Mucosa of descending colon (tissue), 3 donors: ENCODE measurements around the gene MNAT1. TPM values are rescaled to one million over a fixed set of nuclear protein-coding genes. Genes with fewer than 3 reads are reported as not detected.
A peak's percentile ranks its signal among the peaks of the same experiment; 100 is the strongest.

Experiments used
- ATAC-seq: fragments of 200-7000 bp; cut with Tn5 transposase; one replicate; pipeline ENCODE4 v1.9.1; 2020; ENCODE audit warnings: mild to moderate bottlenecking, moderate library complexity
- DNase-seq, 3 donors: peaks; one replicate each; pipeline ENCODE4 v3.0.0-alpha.2; 2020
- H3K36me3 ChIP-seq: fragments of 200-600 bp; one replicate; pipeline ENCODE4 v1.8.0; 2021; ENCODE audit warnings: low read depth, mild to moderate bottlenecking
- H3K4me1 ChIP-seq: fragments of 200-600 bp; one replicate; pipeline ENCODE4 v1.8.0; 2021; ENCODE audit warnings: low read depth, mild to moderate bottlenecking
- H3K4me3 ChIP-seq: fragments of 200-600 bp; one replicate; pipeline ENCODE4 v1.8.0; 2021; ENCODE audit warnings: mild to moderate bottlenecking
- H3K9me3 ChIP-seq: fragments of 200-600 bp; one replicate; pipeline ENCODE4 v1.8.0; 2021; ENCODE audit warnings: mild to moderate bottlenecking
- CTCF ChIP-seq: fragments of 200-600 bp; IDR thresholded peaks from one replicate; pipeline ENCODE4 v1.8.0; 2022; ENCODE audit warnings: antibody characterized with exemption, mild to moderate bottlenecking
- intact Hi-C, 2 donors: fragments of 100-400 bp; cut with DNase I in 1 of 2; cut with micrococcal nuclease in 1 of 2; formaldehyde crosslinking; loops; one replicate each; pipeline versions ENCODE4 v1.11.0 to v1.11.1; 2022; cut with DNase I, micrococcal nuclease
- total RNA-seq, 3 donors: library from RNA; stranded (reverse); fragmentation: NEBNext Ultra II Directional in 2 of 3; extraction: Animal tissue kit (Norgen Biotek cat#: 25700) in 2 of 3; gene quantifications; one replicate each; pipeline versions ENCODE4 v1.2.1 to v1.2.4, GENCODE V29; 2021 to 2023
- donor health status: DM: no; HTN: no; CAD: no; lungs with moderate emphysema.
- donor health status: DM: no; HTN: no; CAD: no.
- donor health status: DM: no; HTN: yes; CAD: no.

Gene MNAT1
- total RNA-seq, 3 donors from 2014 or later, result 13.4 to 19.8 (median 14.3) TPM

DNA sequence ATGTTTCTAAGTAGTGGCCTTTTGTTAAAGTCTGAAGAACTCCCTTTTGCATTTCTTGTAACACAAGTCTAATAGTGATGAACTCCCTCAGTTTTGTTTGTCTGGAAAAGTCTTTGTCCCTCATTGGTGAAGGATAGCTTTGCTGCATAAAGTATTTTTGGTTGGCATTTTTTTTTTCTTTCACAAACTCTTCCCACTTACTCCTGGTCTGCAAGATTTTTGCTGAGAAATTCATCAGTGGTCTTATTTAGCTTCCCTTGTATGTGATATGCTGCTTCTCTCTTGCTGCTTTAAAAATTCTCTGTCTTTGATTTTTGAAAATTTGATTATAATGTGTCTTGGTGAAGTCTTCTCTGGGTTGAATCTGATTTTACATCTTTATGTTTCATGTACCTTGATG, 223.6 kb downstream of the MNAT1 start:
- ATAC-seq, result no peak
- TF ChIP-seq CTCF, result no peak
- DNase-seq, result no peak
- H3K4me1 ChIP-seq, result no peaks in the 10 kb centered on the region
- no peak overlapping the region for H3K4me3 ChIP-seq
- H3K36me3 ChIP-seq, result no peaks in the 10 kb centered on the region
- intact Hi-C loops, result no loop called here
- peaks cover 35% of the 10 kb centered on the region for H3K9me3 ChIP-seq

DNA sequence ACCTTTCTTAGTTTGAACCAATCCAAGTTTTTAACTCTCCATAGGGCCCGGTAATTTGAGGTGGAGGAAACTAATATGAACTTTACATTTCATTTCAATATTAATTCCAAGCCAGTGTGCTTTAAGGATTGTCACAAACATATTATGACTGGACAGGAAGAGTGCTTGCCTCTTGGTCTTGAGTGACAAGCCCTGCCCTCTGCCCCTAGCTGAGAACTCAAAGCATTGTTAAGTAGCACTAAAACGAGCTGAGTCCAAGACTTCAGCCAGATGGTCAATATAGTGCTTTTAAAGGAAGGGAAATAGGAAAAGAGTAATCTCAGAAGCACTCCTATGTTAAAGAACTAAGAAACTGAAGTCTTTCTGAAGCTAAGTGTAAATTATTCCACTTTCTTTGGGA, 229.2 kb downstream of the MNAT1 start:
- ATAC-seq, result peak; percentile 43
- intact Hi-C loops, result no loop called here
- Histone ChIP-seq H3K36me3 (no peaks in the 10 kb centered on the region), H3K4me1 (no peaks in the 10 kb centered on the region), H3K9me3 (peaks cover 5% of the 10 kb centered on the region), H3K4me3 (no peak overlapping the region)
- no peak for TF ChIP-seq CTCF
- no peak for DNase-seq

DNA sequence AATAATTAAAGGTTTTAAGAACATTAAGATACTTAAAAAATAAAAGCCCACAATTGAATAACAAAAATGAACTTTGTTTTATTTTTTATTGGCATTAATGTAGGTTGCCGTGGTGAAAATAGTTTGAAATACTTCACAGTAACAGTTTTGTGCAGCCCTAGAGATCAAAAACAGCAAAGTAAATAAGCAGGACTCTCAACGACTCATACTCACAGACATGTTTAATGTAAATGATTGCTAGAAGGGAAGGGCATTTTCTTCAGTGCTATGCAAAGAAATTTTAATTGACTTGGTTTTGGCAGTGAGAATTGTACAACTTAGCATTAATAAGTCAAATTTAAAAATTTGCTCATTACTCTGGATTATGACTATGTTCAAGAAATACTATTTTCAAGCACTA, 230.3 kb downstream of the MNAT1 start:
- no peak for DNase-seq
- H3K36me3 ChIP-seq, result no peaks in the 10 kb centered on the region
- intact Hi-C loops, result no loop called here
- ATAC-seq, result no peak
- no peaks in the 10 kb centered on the region for H3K9me3 ChIP-seq
- H3K4me1 ChIP-seq, result no peaks in the 10 kb centered on the region
- no peak overlapping the region for H3K4me3 ChIP-seq
- TF ChIP-seq CTCF, result no peak

DNA sequence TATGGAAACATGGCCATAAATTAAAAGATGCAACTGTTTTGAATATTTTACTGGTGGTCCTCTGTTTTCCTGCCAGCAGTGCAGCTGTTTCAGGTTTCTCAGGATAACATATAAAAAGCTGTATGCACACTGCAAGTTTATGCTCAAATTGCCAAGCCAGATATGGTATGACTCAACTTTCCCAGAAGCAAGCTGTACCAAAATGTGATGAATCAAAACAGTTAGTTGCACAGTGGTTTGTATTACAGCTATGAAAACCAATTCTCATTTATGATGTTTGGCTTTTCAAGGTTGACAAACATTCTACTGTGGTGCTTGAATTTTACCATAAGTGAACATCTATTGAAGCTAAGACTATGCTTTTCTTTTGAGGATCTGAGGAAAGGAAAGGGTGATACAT, 230.8 kb downstream of the MNAT1 start:
- H3K4me3 ChIP-seq, result no peak overlapping the region
- no peaks in the 10 kb centered on the region for H3K36me3 ChIP-seq
- no peaks in the 10 kb centered on the region for H3K4me1 ChIP-seq
- no peak for DNase-seq
- ATAC-seq, result no peak
- no peaks in the 10 kb centered on the region for H3K9me3 ChIP-seq
- intact Hi-C loops, result no loop called here
- no peak for TF ChIP-seq CTCF

GRCh38 chr14:60968099-60968498, 233.5 kb downstream of the MNAT1 start:
- no peak for ATAC-seq
- DNase-seq, result no peak
- TF ChIP-seq CTCF, result no peak
- Histone ChIP-seq H3K9me3 (no peaks in the 10 kb centered on the region), H3K4me3 (no peak overlapping the region), H3K4me1 (no peaks in the 10 kb centered on the region), H3K36me3 (no peaks in the 10 kb centered on the region)
- intact Hi-C loops, result no loop called here

- no peak overlapping the region for H3K4me3 ChIP-seq
- H3K9me3 ChIP-seq, result no peaks in the 10 kb centered on the region
- no peak for TF ChIP-seq CTCF
- no peak for ATAC-seq
- intact Hi-C loops, result no loop called here
- no peaks in the 10 kb centered on the region for H3K36me3 ChIP-seq
- H3K4me1 ChIP-seq, result no peaks in the 10 kb centered on the region
- DNase-seq, result no peak
These were observed 234.1 kb downstream of the MNAT1 start for GRCh38 chr14:60968671-60969070.
